Measurements from ENCODE around the gene CDH20.

- TF ChIP-seq EZH2phosphoT487 (IDR thresholded peaks at IDR 0.05; ENCODE audit: borderline replicate concordance, low read depth, low read length) = no peak
- TF ChIP-seq, protein P1, sequence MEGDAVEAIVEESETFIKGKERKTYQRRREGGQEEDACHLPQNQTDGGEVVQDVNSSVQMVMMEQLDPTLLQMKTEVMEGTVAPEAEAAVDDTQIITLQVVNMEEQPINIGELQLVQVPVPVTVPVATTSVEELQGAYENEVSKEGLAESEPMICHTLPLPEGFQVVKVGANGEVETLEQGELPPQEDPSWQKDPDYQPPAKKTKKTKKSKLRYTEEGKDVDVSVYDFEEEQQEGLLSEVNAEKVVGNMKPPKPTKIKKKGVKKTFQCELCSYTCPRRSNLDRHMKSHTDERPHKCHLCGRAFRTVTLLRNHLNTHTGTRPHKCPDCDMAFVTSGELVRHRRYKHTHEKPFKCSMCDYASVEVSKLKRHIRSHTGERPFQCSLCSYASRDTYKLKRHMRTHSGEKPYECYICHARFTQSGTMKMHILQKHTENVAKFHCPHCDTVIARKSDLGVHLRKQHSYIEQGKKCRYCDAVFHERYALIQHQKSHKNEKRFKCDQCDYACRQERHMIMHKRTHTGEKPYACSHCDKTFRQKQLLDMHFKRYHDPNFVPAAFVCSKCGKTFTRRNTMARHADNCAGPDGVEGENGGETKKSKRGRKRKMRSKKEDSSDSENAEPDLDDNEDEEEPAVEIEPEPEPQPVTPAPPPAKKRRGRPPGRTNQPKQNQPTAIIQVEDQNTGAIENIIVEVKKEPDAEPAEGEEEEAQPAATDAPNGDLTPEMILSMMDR (conservative IDR thresholded peaks at IDR 0.05; ENCODE audit: low read length) = no peak
These were observed 262.5 kb downstream of the CDH20 start for GRCh38 chr18:61595615-61596251.
